Measurements from ENCODE around the gene PBRM1. TPM values are rescaled to one million over a fixed set of nuclear protein-coding genes. Genes with fewer than 3 reads are reported as not detected.
A peak's percentile ranks its signal among the peaks of the same experiment; 100 is the strongest.
"Not testable (repeated sequence)": the region's sequence is repeated elsewhere in the genome, so short reads cannot be mapped to it uniquely, and the experiment has no call there.

Gene PBRM1
- 100 to 1,000 TPM in 1 of 2 donors, 10 to 100 TPM in 1; 99.8 to 109 TPM for total RNA-seq
- 28.9 TPM for polyA plus RNA-seq (ENCODE audit: insufficient read depth, low read depth, low replicate concordance)
- long read RNA-seq, donor 1, partial matches to known transcripts = 0 of 1 reads
- long read RNA-seq, donor 1, other reads (novel, unspliced or antisense) = 0 of 1 reads
- long read RNA-seq, donor 2, partial matches to known transcripts = 79 of 110 reads
- long read RNA-seq, donor 2, other reads (novel, unspliced or antisense) = 31 of 110 reads

DNA sequence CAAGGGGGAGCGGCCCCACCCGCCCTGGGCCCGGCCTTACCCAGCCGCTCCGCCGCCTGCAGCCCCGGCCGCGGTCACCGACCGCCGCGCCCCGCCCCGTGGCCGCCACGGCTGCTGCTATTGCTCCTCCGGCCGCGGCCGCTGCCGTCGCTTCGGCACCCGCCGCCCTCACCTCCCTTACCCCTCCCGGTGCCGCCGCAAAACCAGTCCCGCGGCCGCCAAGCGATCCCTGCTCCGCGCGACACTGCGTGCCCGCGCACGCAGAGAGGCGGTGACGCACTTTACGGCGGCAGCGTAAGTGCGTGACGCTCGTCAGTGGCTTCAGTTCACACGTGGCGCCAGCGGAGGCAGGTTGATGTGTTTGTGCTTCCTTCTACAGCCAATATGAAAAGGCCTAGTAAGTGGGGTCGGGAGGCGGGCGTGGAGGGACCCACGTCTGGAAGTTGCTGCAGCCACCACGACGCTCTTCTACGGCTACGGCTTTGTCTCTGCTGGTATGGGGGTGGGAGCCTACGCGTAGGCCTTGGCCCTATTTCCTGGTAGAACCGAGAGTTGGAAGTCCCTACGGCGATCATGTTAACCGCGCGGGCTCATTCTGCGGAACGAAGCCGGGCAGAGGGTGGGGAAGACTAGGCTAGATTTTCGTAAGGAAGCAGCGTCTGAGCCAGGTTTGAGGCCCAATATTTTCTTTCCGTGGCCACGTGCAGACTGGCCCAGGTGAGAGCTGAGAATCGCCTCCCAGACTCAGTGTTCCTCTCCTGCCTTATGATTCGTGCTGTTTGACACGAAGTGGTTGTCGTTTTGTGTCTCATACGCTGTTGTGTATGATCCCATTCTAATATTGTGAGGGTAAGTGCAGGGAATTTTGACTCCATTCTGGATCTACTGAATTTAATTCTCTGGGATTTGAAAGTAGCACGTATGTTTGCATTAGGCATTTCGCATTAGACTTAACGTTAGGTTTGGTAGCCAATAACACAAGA is at the start of gene PBRM1, which contains the start of gene GNL3:
PBRM1 (minus strand) TSS at position 205 of the 983 bp plus-strand sequence.
GNL3 (plus strand) TSS at position 324 of the 983 bp plus-strand sequence; CDS start at position 385, 61 bp downstream.
- H3K9me3 ChIP-seq = no peaks in the 10 kb centered on the region
- H3K4me3 ChIP-seq = peak within 1 kb of the TSS; percentile 81 to 89
- WGBS, 2 donors = 0 to 1% methylated on average over 21 to 75 of the region's 82 CpGs
- H3K4me1 ChIP-seq = peaks cover 42% of the 10 kb centered on the region
- H3K27ac ChIP-seq = peak within 1 kb of the TSS; percentile 92 to 98
- peak; percentile 12 for TF ChIP-seq POLR2A (IDR thresholded peaks at IDR 0.05)
- TF ChIP-seq, protein P1, sequence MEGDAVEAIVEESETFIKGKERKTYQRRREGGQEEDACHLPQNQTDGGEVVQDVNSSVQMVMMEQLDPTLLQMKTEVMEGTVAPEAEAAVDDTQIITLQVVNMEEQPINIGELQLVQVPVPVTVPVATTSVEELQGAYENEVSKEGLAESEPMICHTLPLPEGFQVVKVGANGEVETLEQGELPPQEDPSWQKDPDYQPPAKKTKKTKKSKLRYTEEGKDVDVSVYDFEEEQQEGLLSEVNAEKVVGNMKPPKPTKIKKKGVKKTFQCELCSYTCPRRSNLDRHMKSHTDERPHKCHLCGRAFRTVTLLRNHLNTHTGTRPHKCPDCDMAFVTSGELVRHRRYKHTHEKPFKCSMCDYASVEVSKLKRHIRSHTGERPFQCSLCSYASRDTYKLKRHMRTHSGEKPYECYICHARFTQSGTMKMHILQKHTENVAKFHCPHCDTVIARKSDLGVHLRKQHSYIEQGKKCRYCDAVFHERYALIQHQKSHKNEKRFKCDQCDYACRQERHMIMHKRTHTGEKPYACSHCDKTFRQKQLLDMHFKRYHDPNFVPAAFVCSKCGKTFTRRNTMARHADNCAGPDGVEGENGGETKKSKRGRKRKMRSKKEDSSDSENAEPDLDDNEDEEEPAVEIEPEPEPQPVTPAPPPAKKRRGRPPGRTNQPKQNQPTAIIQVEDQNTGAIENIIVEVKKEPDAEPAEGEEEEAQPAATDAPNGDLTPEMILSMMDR (IDR thresholded peaks at IDR 0.05) = no peak
- DNase-seq = peak; percentile 96
- intact Hi-C loops (cut with DNase I; ENCODE audit: low total_unique reads) = no loop called here
- no peaks in the 10 kb centered on the region for H3K36me3 ChIP-seq (ENCODE audit: low read depth, missing control alignments)
- no peaks in the 10 kb centered on the region for H3K27me3 ChIP-seq

DNA sequence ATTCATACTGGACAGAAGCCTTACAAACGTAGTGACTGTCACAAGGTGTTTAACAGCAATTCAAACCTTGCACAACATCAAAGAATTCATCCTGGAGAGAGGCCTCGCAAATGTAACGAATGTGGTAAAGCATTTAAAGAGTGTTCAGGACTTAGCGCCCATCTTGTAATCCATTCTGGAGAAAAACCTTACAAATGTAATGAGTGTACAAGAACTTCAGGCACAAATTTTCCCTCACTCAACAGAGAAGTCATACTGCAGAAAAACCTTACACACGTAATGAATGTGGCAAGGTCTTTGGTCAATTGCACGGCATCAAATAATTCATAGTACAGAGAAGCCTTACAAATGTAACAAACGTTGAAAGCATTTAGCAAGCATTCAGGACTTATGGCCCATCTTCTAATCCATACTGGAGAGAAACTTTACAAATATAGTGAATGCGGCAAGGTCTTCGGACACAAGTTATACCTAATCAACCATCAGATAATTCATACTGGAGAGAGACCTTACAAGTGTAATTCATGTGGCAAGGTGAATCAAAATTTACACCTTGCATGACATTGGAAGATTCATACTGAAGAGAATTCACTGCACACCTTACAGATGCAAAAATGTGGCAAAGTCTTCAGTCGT is 47.7 kb upstream of the PBRM1 start:
- Histone ChIP-seq H3K36me3 (ENCODE audit: low read depth, missing control alignments) (no peaks in the 10 kb centered on the region), H3K4me3 (no peak overlapping the region)

GRCh38 chr3:52731590-52731989 is 45.9 kb upstream of the PBRM1 start:
- WGBS, 2 donors = 90 to 95% methylated on average over 14 of the region's 14 CpGs
- no peaks in the 10 kb centered on the region for H3K9me3 ChIP-seq
- H3K27ac ChIP-seq = no peak overlapping the region
- intact Hi-C loops (cut with DNase I; ENCODE audit: low total_unique reads) = no loop called here
- H3K4me1 ChIP-seq = no peaks in the 10 kb centered on the region
- no peak for TF ChIP-seq POLR2A (IDR thresholded peaks at IDR 0.05)
- TF ChIP-seq, protein P1 (IDR thresholded peaks at IDR 0.05) = no peak
- no peak for DNase-seq
- H3K4me3 ChIP-seq = no peak overlapping the region
- H3K36me3 ChIP-seq (ENCODE audit: low read depth, missing control alignments) = no peaks in the 10 kb centered on the region
- no peaks in the 10 kb centered on the region for H3K27me3 ChIP-seq

More for the DNA sequence above, 47.7 kb upstream of the PBRM1 start:
- no peak overlapping the region for H3K27ac ChIP-seq
- no peaks in the 10 kb centered on the region for H3K9me3 ChIP-seq
- TF ChIP-seq, protein P1 (IDR thresholded peaks at IDR 0.05) = no peak
- no peak for TF ChIP-seq POLR2A (IDR thresholded peaks at IDR 0.05)
- DNase-seq = no peak
- WGBS, 2 donors = 85 to 93% methylated on average over 10 of the region's 10 CpGs
- intact Hi-C loops (cut with DNase I; ENCODE audit: low total_unique reads) = no loop called here
- H3K4me1 ChIP-seq = no peaks in the 10 kb centered on the region
- no peaks in the 10 kb centered on the region for H3K27me3 ChIP-seq

- H3K27me3 ChIP-seq = no peaks in the 10 kb centered on the region
- TF ChIP-seq, protein P1 (IDR thresholded peaks at IDR 0.05) = no peak
- no peak for TF ChIP-seq POLR2A (IDR thresholded peaks at IDR 0.05)
- no peak for DNase-seq
- no peak overlapping the region for H3K27ac ChIP-seq
- no peak overlapping the region for H3K4me3 ChIP-seq
- no peaks in the 10 kb centered on the region for H3K9me3 ChIP-seq
- no peaks in the 10 kb centered on the region for H3K36me3 ChIP-seq (ENCODE audit: low read depth, missing control alignments)
- no peaks in the 10 kb centered on the region for H3K4me1 ChIP-seq
- intact Hi-C loops (cut with DNase I; ENCODE audit: low total_unique reads) = no loop called here
These were observed 45.0 kb upstream of the PBRM1 start for GRCh38 chr3:52730681-52731080.

GRCh38 chr3:52728753-52729152 is 43.0 kb upstream of the PBRM1 start:
- H3K4me1 ChIP-seq; H3K27ac ChIP-seq; DNase-seq; H3K4me3 ChIP-seq; H3K9me3 ChIP-seq; intact Hi-C loops (cut with DNase I; ENCODE audit: low total_unique reads); H3K36me3 ChIP-seq (ENCODE audit: low read depth, missing control alignments); H3K27me3 ChIP-seq: not testable (repeated sequence)
- 67 to 89% methylated on average over 3 of the region's 3 CpGs for WGBS, 2 donors
